ENCODE measurements around the gene ZGRF1.
A peak's percentile ranks its signal among the peaks of the same experiment; 100 is the strongest.

Gene ZGRF1

DNA sequence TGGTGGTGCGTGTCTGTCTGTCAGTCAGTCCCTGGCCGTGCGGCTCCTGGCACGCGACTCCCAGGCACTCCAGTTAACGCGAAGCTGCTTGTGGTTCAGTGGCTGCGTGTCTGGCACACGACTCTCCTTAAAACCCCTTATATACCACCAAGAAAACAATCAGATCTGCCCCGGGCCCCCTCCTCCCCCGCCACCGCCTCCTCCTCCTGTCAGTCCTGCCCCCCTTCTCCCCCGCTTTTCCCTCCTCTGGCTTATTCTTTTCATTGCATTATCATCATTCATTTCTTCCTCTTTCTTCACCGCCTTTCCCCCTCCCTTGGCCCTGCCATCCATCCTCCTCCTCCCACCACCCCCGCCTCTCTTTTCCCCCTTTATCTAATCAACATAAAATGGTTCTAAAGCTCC, 120.6 kb downstream of the ZGRF1 start, which contains the start of gene NEUROG2:
TSS of gene NEUROG2 (minus strand) at position 115 of the 405 bp plus-strand sequence. CDS start 705 bp downstream, outside the sequence.
- Histone ChIP-seq H3K36me3 (ENCODE audit: control insufficient read depth in 2 of 2, insufficient read depth in 1 of 2, low read length in 2 of 2) (no peaks in the 10 kb centered on the region), H3K9me3 (ENCODE audit: control insufficient read depth, insufficient read depth, low read depth, low read length) (no peaks in the 10 kb centered on the region), H3K4me1 (ENCODE audit: control insufficient read depth, insufficient read depth, low read length) (no peaks in the 10 kb centered on the region), H3K27ac (ENCODE audit: extremely low read depth, low read depth, low read length) (peak within 1 kb of the TSS; percentile 59; the same call in 1 of the 2 replicates), H3K4me3 (ENCODE audit: low read depth, low read length) (peak within 1 kb of the TSS; percentile 49)
- TF ChIP-seq, protein P1, sequence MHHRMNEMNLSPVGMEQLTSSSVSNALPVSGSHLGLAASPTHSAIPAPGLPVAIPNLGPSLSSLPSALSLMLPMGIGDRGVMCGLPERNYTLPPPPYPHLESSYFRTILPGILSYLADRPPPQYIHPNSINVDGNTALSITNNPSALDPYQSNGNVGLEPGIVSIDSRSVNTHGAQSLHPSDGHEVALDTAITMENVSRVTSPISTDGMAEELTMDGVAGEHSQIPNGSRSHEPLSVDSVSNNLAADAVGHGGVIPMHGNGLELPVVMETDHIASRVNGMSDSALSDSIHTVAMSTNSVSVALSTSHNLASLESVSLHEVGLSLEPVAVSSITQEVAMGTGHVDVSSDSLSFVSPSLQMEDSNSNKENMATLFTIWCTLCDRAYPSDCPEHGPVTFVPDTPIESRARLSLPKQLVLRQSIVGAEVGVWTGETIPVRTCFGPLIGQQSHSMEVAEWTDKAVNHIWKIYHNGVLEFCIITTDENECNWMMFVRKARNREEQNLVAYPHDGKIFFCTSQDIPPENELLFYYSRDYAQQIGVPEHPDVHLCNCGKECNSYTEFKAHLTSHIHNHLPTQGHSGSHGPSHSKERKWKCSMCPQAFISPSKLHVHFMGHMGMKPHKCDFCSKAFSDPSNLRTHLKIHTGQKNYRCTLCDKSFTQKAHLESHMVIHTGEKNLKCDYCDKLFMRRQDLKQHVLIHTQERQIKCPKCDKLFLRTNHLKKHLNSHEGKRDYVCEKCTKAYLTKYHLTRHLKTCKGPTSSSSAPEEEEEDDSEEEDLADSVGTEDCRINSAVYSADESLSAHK (tag by site-specific recombination; IDR thresholded peaks at IDR 0.05) = 0 out of 2 replicates have a peak, but pooled peaks have one; percentile 8
- TF ChIP-seq EGR2 (tag by site-specific recombination; IDR thresholded peaks at IDR 0.05; ENCODE audit: low read depth) (peak; percentile 25; the same call in 1 of the 2 replicates), TCF7L2 (IDR thresholded peaks at IDR 0.05; ENCODE audit: borderline replicate concordance, low read depth, low read length) (0 out of 2 replicates have a peak, but pooled peaks have one; percentile 0), ZNF521 (tag by site-specific recombination; IDR thresholded peaks at IDR 0.05) (no peak)
- POLR2A ChIA-PET = interaction anchor here (0.6 to 0.7 kb wide), 2 partner anchors 22 to 108 kb away, joined by 4 to 14 read pairs; no protein-coding TSS in a partner anchor
- CTCF ChIA-PET = interaction anchor here (0.6 to 1.3 kb wide), 6 partner anchors 8 to 194 kb away, joined by 3 to 5 read pairs (median 4); no protein-coding TSS in a partner anchor

DNA sequence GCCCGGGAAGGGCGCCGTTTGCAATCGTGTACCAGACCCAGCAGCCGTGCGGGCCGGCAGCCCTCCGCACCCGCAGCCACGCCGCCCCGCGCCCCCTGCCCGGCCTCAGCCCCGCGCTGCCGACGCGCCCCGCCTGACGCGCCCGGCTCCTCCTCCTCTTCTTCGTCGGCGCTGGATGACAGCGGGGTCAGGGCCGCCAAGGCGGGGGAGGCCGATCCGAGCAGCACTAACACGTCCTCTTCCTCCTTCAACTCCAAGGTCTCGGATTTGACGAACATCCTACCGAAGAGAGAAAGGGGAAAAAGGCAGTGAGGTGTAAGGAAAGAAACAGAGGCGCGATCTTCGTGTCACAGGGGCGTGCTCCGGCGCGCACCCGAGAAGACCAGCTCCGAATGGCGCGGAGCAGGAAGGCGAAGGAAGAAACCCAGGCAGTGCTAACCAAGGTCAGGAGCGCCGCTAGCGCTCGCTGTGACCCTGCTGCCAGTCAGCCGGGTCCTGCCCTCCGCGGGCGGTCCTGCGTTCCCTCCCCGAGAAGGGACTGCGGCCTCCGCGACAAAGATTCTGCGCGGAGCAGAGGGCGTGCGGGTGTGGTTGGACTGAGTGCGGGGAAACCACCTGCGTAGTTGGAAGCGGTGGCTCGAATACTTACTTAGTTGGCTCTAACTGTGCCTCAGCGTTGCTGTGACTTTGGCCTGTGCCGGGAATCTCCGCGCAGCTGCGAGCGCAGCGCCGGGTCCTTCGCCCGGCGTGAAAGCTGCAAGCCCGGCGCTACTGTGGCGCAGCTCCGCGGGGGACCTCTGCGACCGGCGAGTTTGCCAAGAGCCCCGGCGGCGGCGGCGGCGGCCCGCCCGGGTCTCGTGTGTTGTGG, 121.3 kb downstream of the ZGRF1 start:
- Histone ChIP-seq H3K4me1 (ENCODE audit: control insufficient read depth, insufficient read depth, low read length) (no peaks in the 10 kb centered on the region), H3K27ac (ENCODE audit: extremely low read depth, low read depth, low read length) (peak overlapping the region; percentile 59; the same call in 1 of the 2 replicates), H3K9me3 (ENCODE audit: control insufficient read depth, insufficient read depth, low read depth, low read length) (no peaks in the 10 kb centered on the region), H3K4me3 (ENCODE audit: low read depth, low read length) (peak overlapping the region; percentile 49), H3K36me3 (ENCODE audit: control insufficient read depth in 2 of 2, insufficient read depth in 1 of 2, low read length in 2 of 2) (no peaks in the 10 kb centered on the region)
- POLR2A ChIA-PET = no interaction called here
- CTCF ChIA-PET = interaction anchor here (0.5 to 1.3 kb wide), 5 partner anchors 9 to 187 kb away, joined by 3 to 4 read pairs (median 3); no protein-coding TSS in a partner anchor
- TF ChIP-seq SP2 (tag by site-specific recombination; IDR thresholded peaks at IDR 0.05) = peak; percentile 51
- peak; percentile 9; the same call in 1 of the 2 replicates for TF ChIP-seq KLF9 (tag by site-specific recombination; IDR thresholded peaks at IDR 0.05; ENCODE audit: low read depth)
- TF ChIP-seq, protein P2, sequence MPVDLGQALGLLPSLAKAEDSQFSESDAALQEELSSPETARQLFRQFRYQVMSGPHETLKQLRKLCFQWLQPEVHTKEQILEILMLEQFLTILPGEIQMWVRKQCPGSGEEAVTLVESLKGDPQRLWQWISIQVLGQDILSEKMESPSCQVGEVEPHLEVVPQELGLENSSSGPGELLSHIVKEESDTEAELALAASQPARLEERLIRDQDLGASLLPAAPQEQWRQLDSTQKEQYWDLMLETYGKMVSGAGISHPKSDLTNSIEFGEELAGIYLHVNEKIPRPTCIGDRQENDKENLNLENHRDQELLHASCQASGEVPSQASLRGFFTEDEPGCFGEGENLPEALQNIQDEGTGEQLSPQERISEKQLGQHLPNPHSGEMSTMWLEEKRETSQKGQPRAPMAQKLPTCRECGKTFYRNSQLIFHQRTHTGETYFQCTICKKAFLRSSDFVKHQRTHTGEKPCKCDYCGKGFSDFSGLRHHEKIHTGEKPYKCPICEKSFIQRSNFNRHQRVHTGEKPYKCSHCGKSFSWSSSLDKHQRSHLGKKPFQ (tag by site-specific recombination; IDR thresholded peaks at IDR 0.05) = no peak
- TF ChIP-seq ZNF366 (tag by site-specific recombination; conservative IDR thresholded peaks at IDR 0.05) = peak; percentile 26; the same call in 1 of the 2 replicates
- TF ChIP-seq TRIM28 (IDR thresholded peaks at IDR 0.05; ENCODE audit: borderline replicate concordance, low read length) = no peak
- TF ChIP-seq OSR2 (tag by site-specific recombination; IDR thresholded peaks at IDR 0.05) = peak; percentile 75
- TF ChIP-seq, protein P3, sequence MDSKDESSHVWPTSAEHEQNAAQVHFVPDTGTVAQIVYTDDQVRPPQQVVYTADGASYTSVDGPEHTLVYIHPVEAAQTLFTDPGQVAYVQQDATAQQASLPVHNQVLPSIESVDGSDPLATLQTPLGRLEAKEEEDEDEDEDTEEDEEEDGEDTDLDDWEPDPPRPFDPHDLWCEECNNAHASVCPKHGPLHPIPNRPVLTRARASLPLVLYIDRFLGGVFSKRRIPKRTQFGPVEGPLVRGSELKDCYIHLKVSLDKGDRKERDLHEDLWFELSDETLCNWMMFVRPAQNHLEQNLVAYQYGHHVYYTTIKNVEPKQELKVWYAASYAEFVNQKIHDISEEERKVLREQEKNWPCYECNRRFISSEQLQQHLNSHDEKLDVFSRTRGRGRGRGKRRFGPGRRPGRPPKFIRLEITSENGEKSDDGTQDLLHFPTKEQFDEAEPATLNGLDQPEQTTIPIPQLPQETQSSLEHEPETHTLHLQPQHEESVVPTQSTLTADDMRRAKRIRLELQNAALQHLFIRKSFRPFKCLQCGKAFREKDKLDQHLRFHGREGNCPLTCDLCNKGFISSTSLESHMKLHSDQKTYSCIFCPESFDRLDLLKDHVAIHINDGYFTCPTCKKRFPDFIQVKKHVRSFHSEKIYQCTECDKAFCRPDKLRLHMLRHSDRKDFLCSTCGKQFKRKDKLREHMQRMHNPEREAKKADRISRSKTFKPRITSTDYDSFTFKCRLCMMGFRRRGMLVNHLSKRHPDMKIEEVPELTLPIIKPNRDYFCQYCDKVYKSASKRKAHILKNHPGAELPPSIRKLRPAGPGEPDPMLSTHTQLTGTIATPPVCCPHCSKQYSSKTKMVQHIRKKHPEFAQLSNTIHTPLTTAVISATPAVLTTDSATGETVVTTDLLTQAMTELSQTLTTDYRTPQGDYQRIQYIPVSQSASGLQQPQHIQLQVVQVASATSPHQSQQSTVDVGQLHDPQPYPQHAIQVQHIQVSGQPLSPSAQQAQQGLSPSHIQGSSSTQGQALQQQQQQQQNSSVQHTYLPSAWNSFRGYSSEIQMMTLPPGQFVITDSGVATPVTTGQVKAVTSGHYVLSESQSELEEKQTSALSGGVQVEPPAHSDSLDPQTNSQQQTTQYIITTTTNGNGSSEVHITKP (tag by site-specific recombination; IDR thresholded peaks at IDR 0.05) = peak; percentile 50
- peak; percentile 85; the same call in 1 of the 2 replicates for TF ChIP-seq ZNF777 (tag by site-specific recombination; IDR thresholded peaks at IDR 0.05; ENCODE audit: borderline replicate concordance)
- TF ChIP-seq WT1 (tag by site-specific recombination; IDR thresholded peaks at IDR 0.05) = no peak
- peak; percentile 15; the same call in 1 of the 2 replicates for TF ChIP-seq CTCF (tag by site-specific recombination; IDR thresholded peaks at IDR 0.05)
- 0 out of 2 replicates have a peak, but pooled peaks have one; percentile 10 for TF ChIP-seq IKZF3 (tag by site-specific recombination; IDR thresholded peaks at IDR 0.05)
- TF ChIP-seq ZNF521 (tag by site-specific recombination; IDR thresholded peaks at IDR 0.05) = no peak
- peak; percentile 26; the same call in 1 of the 2 replicates for TF ChIP-seq TCF7L2 (IDR thresholded peaks at IDR 0.05; ENCODE audit: borderline replicate concordance, low read depth, low read length)
- TF ChIP-seq, protein P4, sequence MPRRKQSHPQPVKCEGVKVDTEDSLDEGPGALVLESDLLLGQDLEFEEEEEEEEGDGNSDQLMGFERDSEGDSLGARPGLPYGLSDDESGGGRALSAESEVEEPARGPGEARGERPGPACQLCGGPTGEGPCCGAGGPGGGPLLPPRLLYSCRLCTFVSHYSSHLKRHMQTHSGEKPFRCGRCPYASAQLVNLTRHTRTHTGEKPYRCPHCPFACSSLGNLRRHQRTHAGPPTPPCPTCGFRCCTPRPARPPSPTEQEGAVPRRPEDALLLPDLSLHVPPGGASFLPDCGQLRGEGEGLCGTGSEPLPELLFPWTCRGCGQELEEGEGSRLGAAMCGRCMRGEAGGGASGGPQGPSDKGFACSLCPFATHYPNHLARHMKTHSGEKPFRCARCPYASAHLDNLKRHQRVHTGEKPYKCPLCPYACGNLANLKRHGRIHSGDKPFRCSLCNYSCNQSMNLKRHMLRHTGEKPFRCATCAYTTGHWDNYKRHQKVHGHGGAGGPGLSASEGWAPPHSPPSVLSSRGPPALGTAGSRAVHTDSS (tag by site-specific recombination; IDR thresholded peaks at IDR 0.05) = peak; percentile 81
- TF ChIP-seq ZNF354C (tag by site-specific recombination; IDR thresholded peaks at IDR 0.05; ENCODE audit: borderline replicate concordance, low read depth) = no peak
- TF ChIP-seq ZNF660 (tag by site-specific recombination; IDR thresholded peaks at IDR 0.05) = peak; percentile 22; the same call in 1 of the 2 replicates
- 0 out of 2 replicates have a peak, but pooled peaks have one; percentile 2 for TF ChIP-seq ZSCAN30 (tag by site-specific recombination; IDR thresholded peaks at IDR 0.05)
- peak; percentile 93 for TF ChIP-seq ZIC2 (tag by site-specific recombination; IDR thresholded peaks at IDR 0.05)

All from HEK293 (cell line).